Endothelial cell of umbilical vein (primary cell): ENCODE results near the gene KDM4B.

Experiments
- EZH2 ChIP-seq: IDR thresholded peaks from 2 replicates; pipeline ENCODE4 v1.6.1; 2012; ENCODE audit warnings: borderline replicate concordance, low read depth, mild to moderate bottlenecking, moderate library complexity, low read length, inconsistent platforms; ENCODE audit not compliant: severe bottlenecking
- JUN ChIP-seq: IDR thresholded peaks from 2 replicates; pipeline ENCODE4 v1.6.1; 2011; ENCODE audit warnings: borderline replicate concordance, low read depth; ENCODE audit not compliant: insufficient read length, insufficient read depth
- POLR2A ChIP-seq: IDR thresholded peaks from 2 replicates; pipeline ENCODE4 v1.6.1; 2012; ENCODE audit warnings: low read depth, mild to moderate bottlenecking, control low read depth, low read length
- POLR2AphosphoS5 ChIP-seq: IDR thresholded peaks from 2 replicates; pipeline ENCODE4 v1.6.1; 2012; ENCODE audit warnings: low read depth, mild to moderate bottlenecking, control low read depth, low read length, moderate library complexity; ENCODE audit not compliant: insufficient read depth
- TF ChIP-seq, protein P1 (sequence below), 2 donors: IDR thresholded peaks; 1 replicate in 1 of 2; 2 replicates in 1 of 2; pipeline ENCODE4 v1.5.1; 2011; ENCODE audit warnings: low read length in 2 of 2, mild to moderate bottlenecking in 2 of 2, moderate library complexity in 2 of 2, control low read depth in 1 of 2, inconsistent platforms in 1 of 2, low read depth in 1 of 2; ENCODE audit not compliant: insufficient read depth in 1 of 2; ENCODE audit errors: extremely low read depth in 1 of 2

DNA sequence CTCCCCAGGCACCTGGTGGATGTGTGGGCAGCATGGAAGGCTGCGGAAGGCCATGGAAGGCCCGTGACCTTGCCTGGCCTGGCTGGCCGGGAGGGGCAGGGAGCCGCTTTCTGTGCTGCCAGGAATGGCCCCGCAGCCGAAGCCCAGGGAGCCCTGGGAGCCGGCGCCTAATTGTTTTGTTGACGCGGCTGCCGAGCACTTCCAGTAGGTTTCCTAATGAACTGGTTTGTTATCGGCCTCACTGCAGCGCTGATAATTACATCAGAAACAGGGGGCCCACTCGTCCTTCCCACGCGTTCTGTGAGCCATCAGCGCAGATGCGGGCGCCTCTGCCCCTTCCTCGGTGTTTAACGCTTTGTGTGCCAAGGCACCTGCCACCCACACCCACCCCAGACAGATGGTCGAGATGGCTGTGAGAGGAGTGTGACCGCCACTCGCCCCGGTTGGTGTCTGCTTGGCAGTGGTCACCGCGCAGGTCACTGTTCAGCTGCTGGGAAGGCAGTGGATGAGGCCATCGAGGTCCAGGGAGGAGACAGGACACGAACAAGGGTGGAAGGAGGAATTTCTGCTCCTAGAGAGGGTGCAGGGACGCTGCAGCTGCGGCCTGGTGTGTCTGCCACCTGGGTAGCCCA is 124.5 kb downstream of the KDM4B start:
- TF ChIP-seq POLR2AphosphoS5, result no peak
- TF ChIP-seq, protein P1, sequence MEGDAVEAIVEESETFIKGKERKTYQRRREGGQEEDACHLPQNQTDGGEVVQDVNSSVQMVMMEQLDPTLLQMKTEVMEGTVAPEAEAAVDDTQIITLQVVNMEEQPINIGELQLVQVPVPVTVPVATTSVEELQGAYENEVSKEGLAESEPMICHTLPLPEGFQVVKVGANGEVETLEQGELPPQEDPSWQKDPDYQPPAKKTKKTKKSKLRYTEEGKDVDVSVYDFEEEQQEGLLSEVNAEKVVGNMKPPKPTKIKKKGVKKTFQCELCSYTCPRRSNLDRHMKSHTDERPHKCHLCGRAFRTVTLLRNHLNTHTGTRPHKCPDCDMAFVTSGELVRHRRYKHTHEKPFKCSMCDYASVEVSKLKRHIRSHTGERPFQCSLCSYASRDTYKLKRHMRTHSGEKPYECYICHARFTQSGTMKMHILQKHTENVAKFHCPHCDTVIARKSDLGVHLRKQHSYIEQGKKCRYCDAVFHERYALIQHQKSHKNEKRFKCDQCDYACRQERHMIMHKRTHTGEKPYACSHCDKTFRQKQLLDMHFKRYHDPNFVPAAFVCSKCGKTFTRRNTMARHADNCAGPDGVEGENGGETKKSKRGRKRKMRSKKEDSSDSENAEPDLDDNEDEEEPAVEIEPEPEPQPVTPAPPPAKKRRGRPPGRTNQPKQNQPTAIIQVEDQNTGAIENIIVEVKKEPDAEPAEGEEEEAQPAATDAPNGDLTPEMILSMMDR (IDR thresholded peaks at IDR 0.05; ENCODE audit: extremely low read depth in 1 of 2, insufficient read depth in 1 of 2, low read depth in 1 of 2, low read length in 2 of 2), result no peak
- no peak for TF ChIP-seq JUN
- no peak for TF ChIP-seq POLR2A
- no peak for TF ChIP-seq EZH2
